ENCODE results near the gene SMYD3.

The SMYD3 gene

DNA sequence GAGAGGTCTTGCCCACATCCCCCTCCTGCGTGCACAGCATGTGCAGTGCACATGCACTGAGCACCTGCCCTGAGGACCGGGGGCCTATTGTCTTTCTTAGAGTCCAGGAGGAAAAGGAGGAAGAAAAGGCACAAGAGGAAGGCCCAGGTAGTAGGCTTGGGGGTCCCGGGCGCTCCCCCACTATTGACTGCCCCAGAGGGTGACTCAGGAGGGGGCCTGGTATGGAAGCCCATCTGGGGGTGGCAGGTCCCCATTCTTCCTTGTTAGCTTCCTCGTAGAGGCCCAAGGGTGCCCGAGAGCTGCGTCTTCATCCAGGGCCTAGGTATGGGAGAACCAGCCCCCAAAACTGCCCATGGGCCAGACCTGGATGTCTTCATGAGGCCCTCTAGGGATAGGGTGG lies 4.1 kb upstream of the SMYD3 start:
- 97% methylated on average over 4 of the region's 7 CpGs for WGBS (ENCODE audit: insufficient coverage)
- DNase-seq, result no peak
- no peak overlapping the region for H3K4me3 ChIP-seq (ENCODE audit: control insufficient read depth in 1 of 7, extremely low read depth in 1 of 7, insufficient read depth in 4 of 7, low read depth in 2 of 7, low read length in 6 of 7)
- ChIA-PET CTCF (no interaction called here), POLR2A (no interaction called here)
- peaks cover 0 to 35% (median 18%) of the 10 kb centered on the region in 5 experiments for H3K9me3 ChIP-seq (ENCODE audit: control extremely low read depth in 1 of 5, control insufficient read depth in 4 of 5, insufficient read depth in 2 of 5, low read depth in 1 of 5, low read length in 4 of 5)
- no peak overlapping the region for H3K27ac ChIP-seq (ENCODE audit: insufficient read depth in 1 of 2, low read depth in 1 of 2, low read length in 2 of 2, poor library complexity in 1 of 2, severe bottlenecking in 2 of 2)
- H3K36me3 ChIP-seq (ENCODE audit: control insufficient read depth in 4 of 4, insufficient read depth in 4 of 4, low read length in 3 of 4), result no peaks in the 10 kb centered on the region
- H3K4me1 ChIP-seq (ENCODE audit: control extremely low read depth in 1 of 4, control insufficient read depth in 4 of 4, insufficient read depth in 4 of 4, low read length in 3 of 4), result peaks cover under 1 to 11% (median 7%) of the 10 kb centered on the region in 4 experiments
- no peaks in the 10 kb centered on the region for H3K27me3 ChIP-seq (replicated peaks in 2 of 5; ENCODE audit: control insufficient read depth in 4 of 5, insufficient read depth in 5 of 5, low read length in 4 of 5)

DNA sequence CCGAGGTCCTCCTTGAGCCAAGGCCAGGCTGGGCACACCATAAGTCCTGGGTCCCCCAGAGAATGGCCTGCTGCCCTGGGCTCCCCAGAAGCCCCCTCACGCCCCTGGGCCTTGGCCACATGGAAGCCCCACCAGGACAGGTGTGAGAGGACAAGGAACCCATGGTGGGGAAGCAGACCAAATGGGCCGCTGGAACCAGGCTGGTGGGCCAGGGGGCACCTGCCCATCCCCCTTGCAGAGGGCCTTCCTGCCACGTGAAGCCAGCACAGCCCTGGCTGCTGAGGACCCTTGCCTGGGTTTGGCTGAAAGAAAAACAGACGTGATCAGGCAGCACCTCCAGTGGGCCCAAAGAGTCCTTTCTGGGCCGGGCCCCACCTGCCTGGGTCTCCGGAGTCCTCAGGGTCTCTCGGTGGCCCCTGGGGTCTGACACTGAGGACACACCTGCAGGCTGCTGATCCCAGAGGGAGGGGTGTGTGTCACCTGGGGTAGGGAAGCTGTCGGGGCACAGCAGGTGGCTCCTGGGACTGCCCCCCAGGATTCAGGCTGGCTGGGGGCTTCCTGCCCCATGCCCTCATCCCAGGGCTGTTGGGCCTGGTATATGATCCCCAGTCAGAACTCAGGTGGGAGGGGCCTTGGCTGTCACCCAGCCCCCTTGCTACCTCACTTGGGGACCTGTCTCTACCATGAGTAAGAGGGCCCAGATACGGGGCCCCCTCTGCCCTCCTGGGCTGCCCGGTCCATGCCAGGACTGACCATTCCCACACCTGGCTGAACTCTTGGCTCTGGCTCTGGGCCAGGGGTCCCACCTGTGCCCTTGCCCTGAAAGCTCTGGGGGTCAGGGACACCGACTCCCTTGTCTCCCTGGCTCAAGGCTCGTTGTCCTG lies 3.3 kb upstream of the SMYD3 start:
- ChIA-PET POLR2A (no interaction called here), CTCF (no interaction called here)
- Histone ChIP-seq H3K27ac (ENCODE audit: insufficient read depth in 1 of 2, low read depth in 1 of 2, low read length in 2 of 2, poor library complexity in 1 of 2, severe bottlenecking in 2 of 2) (no peak overlapping the region), H3K27me3 (replicated peaks in 2 of 5; ENCODE audit: control insufficient read depth in 4 of 5, insufficient read depth in 5 of 5, low read length in 4 of 5) (no peaks in the 10 kb centered on the region), H3K36me3 (ENCODE audit: control insufficient read depth in 4 of 4, insufficient read depth in 4 of 4, low read length in 3 of 4) (no peaks in the 10 kb centered on the region), H3K4me3 (ENCODE audit: control insufficient read depth in 1 of 7, extremely low read depth in 1 of 7, insufficient read depth in 4 of 7, low read depth in 2 of 7, low read length in 6 of 7) (no peak overlapping the region), H3K4me1 (ENCODE audit: control extremely low read depth in 1 of 4, control insufficient read depth in 4 of 4, insufficient read depth in 4 of 4, low read length in 3 of 4) (peaks cover 4 to 16% (median 12%) of the 10 kb centered on the region in 4 experiments), H3K9me3 (ENCODE audit: control extremely low read depth in 1 of 5, control insufficient read depth in 4 of 5, insufficient read depth in 2 of 5, low read depth in 1 of 5, low read length in 4 of 5) (peaks cover 0 to 27% (median 18%) of the 10 kb centered on the region in 5 experiments)
- 94% methylated on average over 11 of the region's 13 CpGs for WGBS (ENCODE audit: insufficient coverage)
- DNase-seq, result no peak

DNA sequence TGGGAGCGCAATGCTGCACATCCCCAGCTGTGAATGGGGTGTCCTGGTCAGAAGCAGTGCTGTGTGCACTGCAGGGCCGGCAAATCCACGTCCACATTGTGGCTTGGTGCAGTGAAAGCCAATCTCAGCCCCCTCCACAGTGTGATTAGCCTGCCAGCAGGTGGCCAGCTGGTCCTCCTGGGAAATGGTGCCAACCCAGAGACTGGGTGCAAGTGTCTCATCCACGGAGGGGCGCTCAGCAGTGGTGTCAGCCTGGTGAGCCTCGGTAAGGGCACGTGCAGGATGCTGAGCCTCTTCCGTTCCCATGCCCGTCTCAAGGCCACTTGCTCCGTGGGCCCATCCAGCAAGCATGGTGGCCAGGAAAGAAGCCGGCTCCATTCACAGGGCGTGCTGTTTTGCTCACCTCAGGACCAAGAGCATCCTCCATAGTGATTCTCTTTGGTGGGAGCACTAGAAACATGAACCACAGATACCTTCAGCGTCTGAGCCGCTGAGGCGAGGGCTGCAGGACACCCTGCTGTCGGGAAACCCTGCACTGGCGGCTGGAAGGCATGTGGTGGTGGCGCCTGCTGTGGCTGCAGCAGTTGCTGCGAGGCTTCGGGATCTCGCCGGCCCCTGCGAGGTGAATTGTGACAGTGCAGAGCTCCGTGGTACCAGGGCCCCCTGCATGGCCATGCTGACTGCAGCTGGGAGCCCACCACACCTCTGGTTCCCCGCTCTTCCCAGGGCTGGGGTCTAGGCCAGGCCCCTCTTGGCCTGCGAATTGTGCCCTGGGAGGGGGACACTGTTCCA lies 2.0 kb upstream of the SMYD3 start:
- ChIA-PET POLR2A (no interaction called here), CTCF (interaction anchor here (1.1 to 1.5 kb wide), 3 partner anchors 26 to 247 kb away, joined by 3 read pairs; no protein-coding TSS in a partner anchor)
- DNase-seq, result no peak
- peaks cover 4 to 16% (median 12%) of the 10 kb centered on the region in 4 experiments for H3K4me1 ChIP-seq (ENCODE audit: control extremely low read depth in 1 of 4, control insufficient read depth in 4 of 4, insufficient read depth in 4 of 4, low read length in 3 of 4)
- no peaks in the 10 kb centered on the region for H3K36me3 ChIP-seq (ENCODE audit: control insufficient read depth in 4 of 4, insufficient read depth in 4 of 4, low read length in 3 of 4)
- 96% methylated on average over 25 of the region's 26 CpGs for WGBS (ENCODE audit: insufficient coverage)
- H3K9me3 ChIP-seq (ENCODE audit: control extremely low read depth in 1 of 5, control insufficient read depth in 4 of 5, insufficient read depth in 2 of 5, low read depth in 1 of 5, low read length in 4 of 5), result peaks cover 0 to 16% (median 11%) of the 10 kb centered on the region in 5 experiments
- H3K27ac ChIP-seq (ENCODE audit: insufficient read depth in 1 of 2, low read depth in 1 of 2, low read length in 2 of 2, poor library complexity in 1 of 2, severe bottlenecking in 2 of 2), result no peak overlapping the region
- H3K4me3 ChIP-seq (ENCODE audit: control insufficient read depth in 1 of 7, extremely low read depth in 1 of 7, insufficient read depth in 4 of 7, low read depth in 2 of 7, low read length in 6 of 7), result no peak overlapping the region
- H3K27me3 ChIP-seq (replicated peaks in 2 of 5; ENCODE audit: control insufficient read depth in 4 of 5, insufficient read depth in 5 of 5, low read length in 4 of 5), result no peaks in the 10 kb centered on the region

DNA sequence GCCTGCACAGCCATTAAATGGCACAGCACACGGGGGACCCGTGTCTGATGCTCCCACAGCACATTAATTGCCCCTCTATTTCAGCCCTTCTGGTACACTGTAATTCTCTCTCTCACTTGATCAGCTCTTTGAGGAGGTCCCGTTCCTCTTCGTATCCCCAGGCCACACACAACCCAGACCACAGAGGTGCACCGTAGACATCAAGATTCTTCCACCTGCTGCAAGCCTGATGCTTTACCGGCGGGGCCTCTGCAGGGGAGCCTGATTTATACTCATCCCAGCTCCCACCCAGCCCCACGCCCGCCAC lies 759 bp downstream of the SMYD3 start:
- H3K36me3 ChIP-seq (ENCODE audit: control insufficient read depth in 4 of 4, insufficient read depth in 4 of 4, low read length in 3 of 4), result peaks cover 0 to 12% (median 1%) of the 10 kb centered on the region in 4 experiments
- peak overlapping the region; percentile 59 to 95 (median 82) for H3K4me3 ChIP-seq (ENCODE audit: control insufficient read depth in 1 of 7, extremely low read depth in 1 of 7, insufficient read depth in 4 of 7, low read depth in 2 of 7, low read length in 6 of 7)
- peak in 1 of 3 donors; percentile 27 for DNase-seq
- no peaks in the 10 kb centered on the region for H3K9me3 ChIP-seq (ENCODE audit: control extremely low read depth in 1 of 5, control insufficient read depth in 4 of 5, insufficient read depth in 2 of 5, low read depth in 1 of 5, low read length in 4 of 5)
- WGBS (ENCODE audit: insufficient coverage), result 4% methylated on average over 9 of the region's 9 CpGs
- CTCF ChIA-PET, result interaction anchor here (1.6 to 2.2 kb wide), 2 partner anchors 8 to 24 kb away, joined by 4 to 13 read pairs; no protein-coding TSS in a partner anchor
- peaks cover 4 to 16% (median 12%) of the 10 kb centered on the region in 4 experiments for H3K4me1 ChIP-seq (ENCODE audit: control extremely low read depth in 1 of 4, control insufficient read depth in 4 of 4, insufficient read depth in 4 of 4, low read length in 3 of 4)
- H3K27me3 ChIP-seq (replicated peaks in 2 of 5; ENCODE audit: control insufficient read depth in 4 of 5, insufficient read depth in 5 of 5, low read length in 4 of 5), result no peaks in the 10 kb centered on the region
- peak overlapping the region in 1 of 2 experiments; percentile 25 for H3K27ac ChIP-seq (ENCODE audit: insufficient read depth in 1 of 2, low read depth in 1 of 2, low read length in 2 of 2, poor library complexity in 1 of 2, severe bottlenecking in 2 of 2)
- POLR2A ChIA-PET, result interaction anchor here (0.6 kb wide), 1 partner anchor 147 kb away, joined by 4 read pairs; no protein-coding TSS in a partner anchor

DNA sequence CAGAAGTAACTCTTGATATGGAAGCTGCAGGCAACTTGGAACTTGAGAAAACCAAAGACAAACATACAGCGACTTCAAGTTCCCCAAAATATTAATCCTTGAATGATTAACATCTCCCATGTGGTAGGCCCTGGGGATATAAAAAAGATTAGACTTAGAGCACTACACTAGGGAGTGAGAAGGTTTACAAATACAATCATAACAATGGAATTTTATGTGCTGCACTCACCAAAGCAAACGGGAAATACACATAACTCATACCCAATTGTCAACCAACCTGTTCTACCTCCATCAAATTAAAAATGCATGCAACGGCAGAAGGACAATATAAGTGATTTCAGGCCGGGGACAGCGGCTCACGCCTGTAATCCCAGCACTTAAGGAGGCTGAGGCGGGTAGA lies 3.7 kb downstream of the SMYD3 start:
- Histone ChIP-seq H3K9me3 (ENCODE audit: control extremely low read depth in 1 of 5, control insufficient read depth in 4 of 5, insufficient read depth in 2 of 5, low read depth in 1 of 5, low read length in 4 of 5) (no peaks in the 10 kb centered on the region), H3K4me1 (ENCODE audit: control extremely low read depth in 1 of 4, control insufficient read depth in 4 of 4, insufficient read depth in 4 of 4, low read length in 3 of 4) (peaks cover 4 to 16% (median 12%) of the 10 kb centered on the region in 4 experiments), H3K4me3 (ENCODE audit: control insufficient read depth in 1 of 7, extremely low read depth in 1 of 7, insufficient read depth in 4 of 7, low read depth in 2 of 7, low read length in 6 of 7) (no peak overlapping the region), H3K27ac (ENCODE audit: insufficient read depth in 1 of 2, low read depth in 1 of 2, low read length in 2 of 2, poor library complexity in 1 of 2, severe bottlenecking in 2 of 2) (no peak overlapping the region), H3K36me3 (ENCODE audit: control insufficient read depth in 4 of 4, insufficient read depth in 4 of 4, low read length in 3 of 4) (peaks cover 0 to 12% (median 1%) of the 10 kb centered on the region in 4 experiments), H3K27me3 (replicated peaks in 2 of 5; ENCODE audit: control insufficient read depth in 4 of 5, insufficient read depth in 5 of 5, low read length in 4 of 5) (no peaks in the 10 kb centered on the region)
- ChIA-PET POLR2A (no interaction called here), CTCF (no interaction called here)
- DNase-seq, result no peak
- 89% methylated on average over 5 of the region's 7 CpGs for WGBS (ENCODE audit: insufficient coverage)

DNA sequence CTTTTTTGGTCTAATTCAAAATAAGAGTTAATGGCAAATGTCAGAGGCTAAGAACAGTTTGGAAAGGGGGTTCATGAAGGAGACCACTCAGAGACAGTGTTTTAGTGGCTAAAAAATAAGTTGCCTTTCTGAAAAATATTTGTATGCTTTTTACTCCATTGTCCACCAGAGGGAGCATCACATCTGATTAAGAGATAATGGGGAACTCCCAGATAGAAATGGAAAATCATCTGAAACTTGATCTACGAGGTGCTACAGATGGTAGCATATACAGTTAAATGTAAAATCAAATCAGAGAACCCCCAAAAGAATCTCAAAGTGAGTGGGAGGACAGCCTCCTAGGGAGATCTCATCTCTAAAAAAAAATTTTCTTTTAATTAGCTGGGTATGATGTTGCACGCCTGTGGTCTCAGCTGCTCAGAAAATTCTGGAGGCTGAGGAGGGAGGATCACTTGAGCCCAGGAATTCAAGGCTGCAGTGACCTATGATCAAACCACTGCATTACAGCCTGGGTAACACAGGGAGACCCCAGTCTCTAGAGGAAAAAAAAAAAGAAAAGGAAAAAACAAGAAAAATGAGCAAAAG lies 9.7 kb downstream of the SMYD3 start:
- peak; percentile 81 to 91 (median 88) for DNase-seq
- WGBS (ENCODE audit: insufficient coverage), result 100% methylated on average over 1 of the region's 2 CpGs
- Histone ChIP-seq H3K27ac (ENCODE audit: insufficient read depth in 1 of 2, low read depth in 1 of 2, low read length in 2 of 2, poor library complexity in 1 of 2, severe bottlenecking in 2 of 2) (no peak overlapping the region), H3K27me3 (replicated peaks in 2 of 5; ENCODE audit: control insufficient read depth in 4 of 5, insufficient read depth in 5 of 5, low read length in 4 of 5) (no peaks in the 10 kb centered on the region), H3K4me3 (ENCODE audit: control insufficient read depth in 1 of 7, extremely low read depth in 1 of 7, insufficient read depth in 4 of 7, low read depth in 2 of 7, low read length in 6 of 7) (no peak overlapping the region), H3K36me3 (ENCODE audit: control insufficient read depth in 4 of 4, insufficient read depth in 4 of 4, low read length in 3 of 4) (peaks cover 0 to 4% (median 0%) of the 10 kb centered on the region in 4 experiments), H3K4me1 (ENCODE audit: control extremely low read depth in 1 of 4, control insufficient read depth in 4 of 4, insufficient read depth in 4 of 4, low read length in 3 of 4) (peaks cover 2 to 5% (median 3%) of the 10 kb centered on the region in 4 experiments), H3K9me3 (ENCODE audit: control extremely low read depth in 1 of 5, control insufficient read depth in 4 of 5, insufficient read depth in 2 of 5, low read depth in 1 of 5, low read length in 4 of 5) (no peaks in the 10 kb centered on the region)
- ChIA-PET CTCF (interaction anchor here (0.6 to 1.8 kb wide), 14 partner anchors 8 to 429 kb away, joined by 3 to 13 read pairs (median 4); partner anchors contain the start of gene SMYD3), POLR2A (no interaction called here)

All from common myeloid progenitor, CD34-positive (primary cell).